ENCODE results near the gene KDM5B. TPM values are rescaled to one million over a fixed set of nuclear protein-coding genes. Genes with fewer than 3 reads are reported as not detected.

KDM5B gene
- polyA plus RNA-seq, 1 of the 3 experiments (the other 2 are of a cell fraction): 21.7 TPM

GRCh38 chr1:202825748-202826147 lies 17.5 kb upstream of the KDM5B start:
- no peak overlapping the region for H3K9ac ChIP-seq
- no peaks in the 10 kb centered on the region for H3K36me3 ChIP-seq (replicated peaks in 1 of 2; ENCODE audit: control insufficient read depth in 1 of 2, insufficient read depth in 2 of 2, low read length in 1 of 2)
- CTCF ChIA-PET: interaction anchor here (1.3 kb wide), 1 partner anchor 9 kb away, joined by 4 read pairs; no protein-coding TSS in a partner anchor
- no peak overlapping the region for H3K4me2 ChIP-seq
- H3F3A ChIP-seq (replicated peaks; ENCODE audit: insufficient read depth): peaks cover 12% of the 10 kb centered on the region
- no peak overlapping the region for H2AFZ ChIP-seq (ENCODE audit: low read depth)
- TF ChIP-seq SIN3A (IDR thresholded peaks at IDR 0.05; ENCODE audit: borderline replicate concordance, low read depth, low read length) (no peak), NFIC (IDR thresholded peaks at IDR 0.05; ENCODE audit: borderline replicate concordance) (no peak), RFX5 (IDR thresholded peaks at IDR 0.05; ENCODE audit: low read length) (no peak), GATA2 (CRISPR knock-in tag; IDR thresholded peaks at IDR 0.05) (no peak), USF2 (IDR thresholded peaks at IDR 0.05; ENCODE audit: borderline replicate concordance, low read depth, low read length) (no peak), MEF2A (IDR thresholded peaks at IDR 0.05; ENCODE audit: borderline replicate concordance, low read depth) (no peak), FOXJ3 (CRISPR knock-in tag; IDR thresholded peaks at IDR 0.05) (no peak), POLR2AphosphoS5 (IDR thresholded peaks at IDR 0.05; ENCODE audit: low read depth, low read length) (no peak), RXRA (IDR thresholded peaks at IDR 0.05; ENCODE audit: borderline replicate concordance, low read depth) (no peak), JUND (IDR thresholded peaks at IDR 0.05) (no peak), MXI1 (IDR thresholded peaks at IDR 0.05; ENCODE audit: low read depth, low read length) (no peak), TAF1 (IDR thresholded peaks at IDR 0.05; ENCODE audit: borderline replicate concordance, low read depth, low read length) (no peak), YY1 (IDR thresholded peaks at IDR 0.05; ENCODE audit: low read depth) (no peak), TCF12 (IDR thresholded peaks at IDR 0.05) (no peak), RAD21 (IDR thresholded peaks at IDR 0.05; ENCODE audit: low read length) (no peak), FOXM1 (IDR thresholded peaks at IDR 0.05; ENCODE audit: low read depth) (no peak), SMC3 (IDR thresholded peaks at IDR 0.05; ENCODE audit: low read depth, low read length) (no peak)
- TF ChIP-seq, protein P1, sequence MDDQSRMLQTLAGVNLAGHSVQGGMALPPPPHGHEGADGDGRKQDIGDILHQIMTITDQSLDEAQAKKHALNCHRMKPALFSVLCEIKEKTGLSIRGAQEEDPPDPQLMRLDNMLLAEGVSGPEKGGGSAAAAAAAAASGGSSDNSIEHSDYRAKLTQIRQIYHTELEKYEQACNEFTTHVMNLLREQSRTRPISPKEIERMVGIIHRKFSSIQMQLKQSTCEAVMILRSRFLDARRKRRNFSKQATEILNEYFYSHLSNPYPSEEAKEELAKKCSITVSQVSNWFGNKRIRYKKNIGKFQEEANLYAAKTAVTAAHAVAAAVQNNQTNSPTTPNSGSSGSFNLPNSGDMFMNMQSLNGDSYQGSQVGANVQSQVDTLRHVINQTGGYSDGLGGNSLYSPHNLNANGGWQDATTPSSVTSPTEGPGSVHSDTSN (IDR thresholded peaks at IDR 0.05): no peak
- TF ChIP-seq, protein P2, sequence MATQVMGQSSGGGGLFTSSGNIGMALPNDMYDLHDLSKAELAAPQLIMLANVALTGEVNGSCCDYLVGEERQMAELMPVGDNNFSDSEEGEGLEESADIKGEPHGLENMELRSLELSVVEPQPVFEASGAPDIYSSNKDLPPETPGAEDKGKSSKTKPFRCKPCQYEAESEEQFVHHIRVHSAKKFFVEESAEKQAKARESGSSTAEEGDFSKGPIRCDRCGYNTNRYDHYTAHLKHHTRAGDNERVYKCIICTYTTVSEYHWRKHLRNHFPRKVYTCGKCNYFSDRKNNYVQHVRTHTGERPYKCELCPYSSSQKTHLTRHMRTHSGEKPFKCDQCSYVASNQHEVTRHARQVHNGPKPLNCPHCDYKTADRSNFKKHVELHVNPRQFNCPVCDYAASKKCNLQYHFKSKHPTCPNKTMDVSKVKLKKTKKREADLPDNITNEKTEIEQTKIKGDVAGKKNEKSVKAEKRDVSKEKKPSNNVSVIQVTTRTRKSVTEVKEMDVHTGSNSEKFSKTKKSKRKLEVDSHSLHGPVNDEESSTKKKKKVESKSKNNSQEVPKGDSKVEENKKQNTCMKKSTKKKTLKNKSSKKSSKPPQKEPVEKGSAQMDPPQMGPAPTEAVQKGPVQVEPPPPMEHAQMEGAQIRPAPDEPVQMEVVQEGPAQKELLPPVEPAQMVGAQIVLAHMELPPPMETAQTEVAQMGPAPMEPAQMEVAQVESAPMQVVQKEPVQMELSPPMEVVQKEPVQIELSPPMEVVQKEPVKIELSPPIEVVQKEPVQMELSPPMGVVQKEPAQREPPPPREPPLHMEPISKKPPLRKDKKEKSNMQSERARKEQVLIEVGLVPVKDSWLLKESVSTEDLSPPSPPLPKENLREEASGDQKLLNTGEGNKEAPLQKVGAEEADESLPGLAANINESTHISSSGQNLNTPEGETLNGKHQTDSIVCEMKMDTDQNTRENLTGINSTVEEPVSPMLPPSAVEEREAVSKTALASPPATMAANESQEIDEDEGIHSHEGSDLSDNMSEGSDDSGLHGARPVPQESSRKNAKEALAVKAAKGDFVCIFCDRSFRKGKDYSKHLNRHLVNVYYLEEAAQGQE (IDR thresholded peaks at IDR 0.05; ENCODE audit: low read depth, low read length): no peak
- TF ChIP-seq, protein P3, sequence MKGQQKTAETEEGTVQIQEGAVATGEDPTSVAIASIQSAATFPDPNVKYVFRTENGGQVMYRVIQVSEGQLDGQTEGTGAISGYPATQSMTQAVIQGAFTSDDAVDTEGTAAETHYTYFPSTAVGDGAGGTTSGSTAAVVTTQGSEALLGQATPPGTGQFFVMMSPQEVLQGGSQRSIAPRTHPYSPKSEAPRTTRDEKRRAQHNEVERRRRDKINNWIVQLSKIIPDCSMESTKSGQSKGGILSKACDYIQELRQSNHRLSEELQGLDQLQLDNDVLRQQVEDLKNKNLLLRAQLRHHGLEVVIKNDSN (IDR thresholded peaks at IDR 0.05; ENCODE audit: borderline replicate concordance, low read depth): no peak
- no peak overlapping the region for H3K4me3 ChIP-seq (ENCODE audit: low read depth in 2 of 2, low read length in 1 of 2)
- no peaks in the 10 kb centered on the region for H3K79me2 ChIP-seq (ENCODE audit: insufficient read depth)
- DNase-seq: no peak
- no peaks in the 10 kb centered on the region for H3K27me3 ChIP-seq (ENCODE audit: insufficient read depth)
- H3K9me3 ChIP-seq: no peaks in the 10 kb centered on the region
- peaks cover 0 to 6% of the 10 kb centered on the region in 2 experiments; a peak in 1 of 4 replicates for H3K4me1 ChIP-seq (ENCODE audit: control insufficient read depth in 1 of 2, insufficient read depth in 2 of 2, low read depth in 1 of 2, low read length in 1 of 2)
- POLR2A ChIA-PET: no interaction called here
- H4K20me1 ChIP-seq (ENCODE audit: insufficient read depth): no peaks in the 10 kb centered on the region
- H3K9me2 ChIP-seq: no peaks in the 10 kb centered on the region
- 87% methylated on average over 5 of the region's 7 CpGs for WGBS (ENCODE audit: low lambda C conversion rate)
- no peak overlapping the region for H3K27ac ChIP-seq (ENCODE audit: low read depth in 2 of 2, low read length in 1 of 2)
